Subcutaneous adipose tissue (tissue), 4 donors: ENCODE measurements around the gene BAIAP2. TPM values are rescaled to one million over a fixed set of nuclear protein-coding genes. Genes with fewer than 3 reads are reported as not detected.

Experiments used
- total RNA-seq, 4 donors: library from RNA; depleted of rRNA; stranded (reverse); fragments of >200 nt; gene quantifications; one replicate each; pipeline ENCODE4 v1.1.0, GENCODE V29; 2016
- TF ChIP-seq, protein P1 (sequence below): fragments of 450-650 bp; IDR thresholded peaks from one replicate; pipeline ENCODE4 v1.5.1; 2016; ENCODE audit warnings: low read depth, mild to moderate bottlenecking, control low read depth, antibody characterized with exemption, moderate library complexity

The BAIAP2 gene
- total RNA-seq, 4 donors from 2014 or later: 17.4 to 31.1 (median 23.2) TPM

DNA sequence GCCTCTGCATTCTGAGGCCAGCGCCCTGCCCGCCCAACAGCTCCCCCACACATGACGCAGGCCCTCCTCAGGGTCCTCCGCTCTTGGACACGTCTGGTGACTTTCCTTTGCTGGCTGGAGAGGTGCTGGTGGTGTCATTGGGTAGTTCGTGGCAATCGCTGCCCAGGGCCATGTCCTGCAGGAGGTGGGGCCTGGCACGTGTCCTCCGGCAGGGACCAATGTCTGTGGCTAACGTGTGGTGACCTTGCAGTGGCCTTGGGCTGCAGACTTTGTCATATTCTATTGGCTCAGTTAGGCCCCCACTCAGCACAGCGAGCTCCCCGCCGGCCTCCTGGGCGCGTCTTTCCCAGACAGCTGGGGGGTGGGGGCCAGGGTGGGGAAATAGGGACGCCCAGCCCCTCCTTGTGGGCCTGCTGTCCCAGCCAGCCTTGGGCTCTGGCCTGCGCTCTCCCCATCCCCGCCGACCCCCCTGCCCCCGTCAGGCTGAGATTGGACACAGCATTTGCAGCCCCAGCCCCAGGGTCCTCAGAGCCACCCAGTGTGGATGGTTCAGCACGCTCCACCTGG lies 78.3 kb downstream of the BAIAP2 start:
- TF ChIP-seq, protein P1, sequence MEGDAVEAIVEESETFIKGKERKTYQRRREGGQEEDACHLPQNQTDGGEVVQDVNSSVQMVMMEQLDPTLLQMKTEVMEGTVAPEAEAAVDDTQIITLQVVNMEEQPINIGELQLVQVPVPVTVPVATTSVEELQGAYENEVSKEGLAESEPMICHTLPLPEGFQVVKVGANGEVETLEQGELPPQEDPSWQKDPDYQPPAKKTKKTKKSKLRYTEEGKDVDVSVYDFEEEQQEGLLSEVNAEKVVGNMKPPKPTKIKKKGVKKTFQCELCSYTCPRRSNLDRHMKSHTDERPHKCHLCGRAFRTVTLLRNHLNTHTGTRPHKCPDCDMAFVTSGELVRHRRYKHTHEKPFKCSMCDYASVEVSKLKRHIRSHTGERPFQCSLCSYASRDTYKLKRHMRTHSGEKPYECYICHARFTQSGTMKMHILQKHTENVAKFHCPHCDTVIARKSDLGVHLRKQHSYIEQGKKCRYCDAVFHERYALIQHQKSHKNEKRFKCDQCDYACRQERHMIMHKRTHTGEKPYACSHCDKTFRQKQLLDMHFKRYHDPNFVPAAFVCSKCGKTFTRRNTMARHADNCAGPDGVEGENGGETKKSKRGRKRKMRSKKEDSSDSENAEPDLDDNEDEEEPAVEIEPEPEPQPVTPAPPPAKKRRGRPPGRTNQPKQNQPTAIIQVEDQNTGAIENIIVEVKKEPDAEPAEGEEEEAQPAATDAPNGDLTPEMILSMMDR: no peak

DNA sequence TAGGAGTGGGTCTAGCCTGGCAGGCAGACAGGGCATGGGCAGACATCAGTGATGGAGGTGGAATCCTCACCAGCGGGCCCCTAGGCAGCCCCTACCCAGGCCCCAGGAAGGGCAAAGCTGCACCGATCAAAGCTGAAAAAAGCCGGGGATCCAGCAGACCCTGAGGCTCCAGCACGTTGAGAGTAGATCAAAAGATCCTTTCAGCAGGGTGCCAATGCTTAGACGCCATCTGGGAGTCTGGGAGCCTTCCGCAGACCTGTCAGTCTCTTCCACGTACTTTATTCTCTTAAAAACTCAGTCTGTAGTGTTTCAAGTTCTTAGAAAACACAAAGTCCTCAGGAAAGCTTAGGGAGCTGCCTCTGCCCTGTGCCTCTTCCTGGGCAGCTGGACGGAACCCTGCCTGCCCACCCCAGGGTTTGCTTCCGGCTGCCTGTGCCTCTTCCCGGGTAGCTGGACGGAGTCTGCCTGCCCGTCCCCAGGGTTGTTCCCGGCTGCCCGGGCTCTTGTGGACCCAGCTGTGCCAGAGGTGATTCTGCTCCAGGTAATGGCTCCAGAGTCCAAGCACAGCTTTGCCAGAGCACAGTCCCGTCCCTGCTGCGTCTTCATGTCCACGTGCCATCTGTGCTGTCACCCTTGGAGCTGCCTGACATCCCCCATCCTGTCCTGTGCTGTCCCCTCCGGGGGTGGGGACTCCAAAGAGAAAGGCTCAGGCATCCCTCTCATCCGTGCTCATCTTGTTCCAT lies 79.6 kb downstream of the BAIAP2 start:
- TF ChIP-seq, protein P1: no peak

DNA sequence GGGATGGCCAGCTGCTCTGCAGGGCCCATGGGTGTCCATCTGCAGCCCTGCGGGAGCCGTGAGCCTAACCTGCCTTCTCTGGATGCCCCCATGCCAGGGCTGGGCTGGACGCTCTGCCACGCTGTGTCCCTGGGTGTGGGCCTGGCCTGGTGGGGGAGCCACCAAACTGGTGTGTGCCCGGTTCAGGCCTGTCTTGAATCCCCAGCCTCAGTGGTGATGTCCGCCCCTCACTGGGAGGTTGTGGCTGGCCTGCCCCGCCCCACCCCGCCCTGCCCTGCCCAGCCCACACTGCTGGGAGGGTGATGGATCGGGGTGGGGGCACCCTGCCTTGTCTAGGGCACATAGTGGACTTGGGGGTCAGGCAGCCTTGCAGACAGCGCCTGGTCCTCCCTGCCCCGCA lies 80.3 kb downstream of the BAIAP2 start:
- TF ChIP-seq, protein P1: no peak

DNA sequence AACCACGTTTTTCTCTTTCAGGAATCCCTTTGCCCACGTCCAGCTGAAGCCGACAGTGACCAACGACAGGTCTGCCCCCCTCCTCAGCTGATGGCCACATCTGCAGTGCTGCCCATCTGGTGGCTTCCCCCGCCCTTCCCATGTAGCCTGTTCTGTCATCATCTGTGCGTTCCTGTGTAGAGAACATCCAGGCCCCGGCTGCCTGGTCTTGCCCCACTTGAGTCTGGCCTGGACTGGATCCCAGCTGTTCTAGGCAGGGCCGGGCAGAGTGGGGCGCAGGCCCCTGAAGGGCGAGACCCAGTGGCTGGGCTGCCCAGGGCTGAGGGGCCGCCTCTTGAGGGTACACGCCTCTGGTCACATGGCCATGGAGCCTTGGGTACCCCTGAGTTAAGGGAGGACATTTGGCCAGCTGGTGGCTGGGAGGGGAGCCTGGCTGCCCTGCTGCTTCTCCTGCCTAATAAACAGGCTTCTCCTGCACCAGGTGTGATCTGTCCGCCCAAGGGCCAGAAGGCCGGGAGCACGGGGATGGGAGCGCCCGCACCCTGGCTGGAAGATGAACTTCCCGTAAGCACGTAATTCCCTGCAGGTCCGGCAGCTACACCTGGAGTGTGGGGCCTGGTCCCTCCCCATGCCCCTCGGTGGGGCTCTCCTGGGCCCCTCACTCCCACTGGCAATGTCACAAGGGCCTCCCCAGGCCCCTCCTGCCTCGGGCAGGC lies 81.0 kb downstream of the BAIAP2 start:
- TF ChIP-seq, protein P1: no peak

DNA sequence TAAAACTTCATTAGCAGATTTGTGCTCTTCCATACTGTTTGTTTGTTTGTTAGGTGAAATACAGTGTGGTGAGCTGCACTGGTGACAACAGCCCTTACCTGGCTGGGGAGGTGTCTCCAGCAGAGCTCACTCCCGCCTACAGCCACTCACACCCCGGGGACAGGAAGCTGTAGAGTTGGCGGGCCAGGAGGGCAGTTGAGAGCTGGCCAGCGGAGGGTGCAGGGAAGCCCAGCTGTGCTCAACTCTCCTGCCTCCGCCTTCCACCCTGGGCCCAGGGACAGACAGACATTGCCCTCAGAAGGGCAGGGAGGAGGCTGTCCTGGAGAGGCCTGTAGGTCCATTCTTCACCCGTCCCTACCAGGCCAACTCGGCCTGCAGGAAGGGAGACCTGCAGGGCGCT lies 81.8 kb downstream of the BAIAP2 start:
- TF ChIP-seq, protein P1: no peak

DNA sequence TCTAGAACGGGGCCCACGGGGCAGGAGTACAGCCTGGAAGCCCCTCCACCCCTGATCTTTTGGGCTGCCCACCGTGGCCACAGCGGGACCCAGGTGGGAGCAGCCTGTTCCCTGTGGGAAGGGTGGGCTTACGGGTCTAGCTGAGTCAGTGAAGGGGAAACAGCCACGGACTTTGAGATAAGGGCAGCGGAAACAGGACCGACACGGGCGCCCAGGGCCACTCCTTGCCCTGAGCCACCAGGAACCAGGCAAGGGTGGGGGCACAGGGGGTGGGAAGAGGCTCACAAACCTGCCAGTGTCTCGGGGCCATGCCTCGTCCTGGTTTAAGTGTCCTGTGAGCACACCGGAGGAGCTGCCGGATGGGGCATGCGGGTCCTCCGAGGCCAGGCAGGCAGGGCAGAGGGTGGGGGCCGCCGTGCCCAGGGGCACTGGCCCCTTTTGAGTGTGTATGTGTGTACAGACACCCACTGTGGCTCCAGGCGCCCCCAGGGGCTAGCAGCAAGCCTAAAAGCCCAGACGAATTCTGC lies 82.8 kb downstream of the BAIAP2 start:
- TF ChIP-seq, protein P1: no peak
